ENCODE measurements around the gene TNFAIP8. TPM values are rescaled to one million over a fixed set of nuclear protein-coding genes. Genes with fewer than 3 reads are reported as not detected.

The TNFAIP8 gene
- total and polyA plus RNA-seq, 2 of the 13 experiments (the other 11 are each of a cell fraction or from before 2014, with no cell fraction given), result 6.4 to 11.2 TPM

- Histone ChIP-seq H3K4me1 (ENCODE audit: insufficient read depth, low read length) (no peaks in the 10 kb centered on the region), H4K20me1 (ENCODE audit: insufficient read depth, low read length) (no peaks in the 10 kb centered on the region), H3K4me2 (ENCODE audit: low read depth, low read length) (no peak overlapping the region), H3K27ac (ENCODE audit: extremely low read length, insufficient read depth, low read length) (no peak overlapping the region), H3K9ac (ENCODE audit: insufficient read depth, low read depth, low read length) (no peak overlapping the region), H3K4me3 (replicated peaks in 1 of 3; ENCODE audit: insufficient read depth in 1 of 3, low read depth in 2 of 3, low read length in 3 of 3) (no peak overlapping the region), H3K27me3 (ENCODE audit: control insufficient read depth in 1 of 2, insufficient read depth in 2 of 2, low read length in 2 of 2) (no peaks in the 10 kb centered on the region), H3K79me2 (ENCODE audit: insufficient read depth, low read length) (no peaks in the 10 kb centered on the region), H3K36me3 (replicated peaks in 1 of 2; ENCODE audit: control insufficient read depth in 1 of 2, insufficient read depth in 2 of 2, low read length in 2 of 2) (no peaks in the 10 kb centered on the region), H2AFZ (ENCODE audit: low read length) (no peak overlapping the region), H3K9me3 (ENCODE audit: low read length) (no peaks in the 10 kb centered on the region)
- BruUV-seq (replicated peaks), result no TSS peak
- 98% methylated on average over 2 of the region's 2 CpGs for WGBS (ENCODE audit: low lambda C conversion rate)
- TF ChIP-seq ELF1 (CRISPR knock-in tag; IDR thresholded peaks at IDR 0.05) (no peak), ATF3 (CRISPR knock-in tag; IDR thresholded peaks at IDR 0.05) (no peak), MAFG (CRISPR knock-in tag; IDR thresholded peaks at IDR 0.05) (no peak), PATZ1 (CRISPR knock-in tag; IDR thresholded peaks at IDR 0.05) (no peak), SOX6 (IDR thresholded peaks at IDR 0.05) (no peak), SOX6 (CRISPR knock-in tag; IDR thresholded peaks at IDR 0.05) (no peak), HCFC1 (IDR thresholded peaks at IDR 0.05; ENCODE audit: low read depth, low read length) (no peak), GRHL1 (CRISPR knock-in tag; conservative IDR thresholded peaks at IDR 0.05) (no peak), XBP1 (CRISPR knock-in tag; IDR thresholded peaks at IDR 0.05) (no peak), CREB1 (IDR thresholded peaks at IDR 0.05) (no peak), CREB1 (CRISPR knock-in tag; IDR thresholded peaks at IDR 0.05) (no peak), ELK4 (CRISPR knock-in tag; IDR thresholded peaks at IDR 0.05; ENCODE audit: borderline replicate concordance) (no peak)
- ATAC-seq (no peak), FAIRE-seq (no peak), DNase-seq (ENCODE audit: low spot score) (no peak)
- intact Hi-C loops (cut with micrococcal nuclease; ENCODE audit: unreplicated experiment), result no loop called here
- in situ Hi-C loops (cut with HindIII; ENCODE audit: extremely low pct_ligation_motif_present, low pct_unique_long_range_greater_than_20kb), result no loop called here
- CTCF ChIA-PET (ENCODE audit: low intra/inter-chr PET ratio, low total read pairs), result no interaction called here
- POLR2A ChIA-PET, result no interaction called here
These were observed 24.2 kb downstream of the TNFAIP8 start for GRCh38 chr5:119379942-119380547.

Data from HepG2 (cell line).